NCI-H524 (cell line): ENCODE results near the gene GOPC.
"Not testable (repeated sequence)": the region's sequence is repeated elsewhere in the genome, so short reads cannot be mapped to it uniquely, and the experiment has no call there.

Experiments
- DNase-seq, 2 experiments: peaks; one replicate each; lab custom pipeline; 2025; lab: John Stamatoyannopoulos, UW

GOPC gene

DNA sequence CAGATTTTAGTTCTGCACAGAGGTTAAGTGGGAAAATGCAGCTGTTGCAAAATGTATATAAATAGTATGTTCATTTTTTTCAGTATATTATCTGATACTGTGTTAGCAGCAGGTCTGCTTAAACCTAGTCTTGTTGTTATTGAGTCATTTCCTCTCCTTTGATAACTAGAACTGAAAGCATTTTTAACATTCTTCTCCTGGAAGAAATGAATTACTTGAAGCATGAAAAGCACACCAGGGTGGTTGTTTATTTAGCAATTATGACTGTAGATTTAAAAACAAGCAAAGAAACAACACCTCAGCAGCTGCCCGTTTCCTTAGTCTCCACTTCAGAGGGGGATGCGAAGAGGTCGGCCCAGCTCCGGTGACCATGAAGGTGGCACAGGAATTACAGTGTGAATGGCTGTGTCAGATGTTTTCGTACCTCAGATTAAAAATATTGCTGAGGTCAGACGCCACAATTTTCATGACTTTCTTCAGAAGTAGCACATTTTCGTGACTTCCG lies 53.5 kb downstream of the GOPC start:
- DNase-seq: no peak

DNA sequence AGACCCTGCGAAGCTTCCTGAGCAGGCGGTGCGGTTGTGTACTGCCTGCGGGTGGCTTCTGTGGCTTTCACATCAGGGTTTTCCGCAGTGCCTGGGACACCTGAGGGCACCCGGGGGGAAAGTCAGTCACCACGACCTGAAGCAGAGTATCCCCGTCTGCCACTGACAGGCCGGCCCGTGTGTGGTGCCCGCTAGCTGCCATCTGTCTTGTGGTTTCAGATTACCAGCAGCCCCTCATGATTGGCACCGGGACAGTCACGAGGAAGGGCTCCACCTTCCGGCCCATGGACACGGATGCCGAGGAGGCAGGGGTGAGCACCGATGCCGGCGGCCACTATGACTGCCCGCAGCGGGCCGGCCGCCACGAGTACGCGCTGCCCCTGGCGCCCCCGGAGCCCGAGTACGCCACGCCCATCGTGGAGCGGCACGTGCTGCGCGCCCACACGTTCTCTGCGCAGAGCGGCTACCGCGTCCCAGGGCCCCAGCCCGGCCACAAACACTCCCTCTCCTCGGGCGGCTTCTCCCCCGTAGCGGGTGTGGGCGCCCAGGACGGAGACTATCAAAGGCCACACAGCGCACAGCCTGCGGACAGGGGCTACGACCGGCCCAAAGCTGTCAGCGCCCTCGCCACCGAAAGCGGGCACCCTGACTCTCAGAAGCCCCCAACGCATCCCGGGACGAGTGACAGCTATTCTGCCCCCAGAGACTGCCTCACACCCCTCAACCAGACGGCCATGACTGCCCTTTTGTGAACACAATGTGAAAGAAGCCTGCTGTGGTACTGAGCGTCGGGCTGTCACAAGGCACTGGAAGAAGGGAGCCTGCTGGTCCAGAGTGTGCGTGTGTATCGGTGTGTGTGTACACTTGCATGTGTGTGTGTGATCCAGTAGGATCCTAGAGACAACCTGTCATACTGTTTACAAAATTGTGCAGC lies 54.4 kb downstream of the GOPC start:
- peak; percentile 84 to 96 for DNase-seq

DNA sequence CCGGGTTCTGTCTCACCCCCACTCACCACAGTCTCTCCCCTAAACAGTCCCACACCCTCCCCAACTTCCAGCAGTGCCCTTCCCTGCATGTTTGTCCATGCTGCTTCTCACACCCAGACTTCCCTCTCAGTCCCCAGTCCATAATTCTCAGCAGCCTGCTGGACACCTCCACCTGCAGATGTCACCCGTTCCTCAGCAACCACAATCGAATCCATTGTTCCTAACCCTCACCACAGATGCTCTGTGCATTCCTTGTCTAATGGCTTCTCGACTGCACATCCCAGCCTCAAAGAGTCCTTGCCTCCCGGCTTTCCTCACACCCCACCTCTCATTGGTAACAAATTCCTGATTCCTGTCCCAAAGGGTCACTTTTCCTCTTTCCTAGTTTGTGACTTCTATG lies 55.6 kb downstream of the GOPC start:
- DNase-seq: peak in 1 of 2 experiments; percentile 62

DNA sequence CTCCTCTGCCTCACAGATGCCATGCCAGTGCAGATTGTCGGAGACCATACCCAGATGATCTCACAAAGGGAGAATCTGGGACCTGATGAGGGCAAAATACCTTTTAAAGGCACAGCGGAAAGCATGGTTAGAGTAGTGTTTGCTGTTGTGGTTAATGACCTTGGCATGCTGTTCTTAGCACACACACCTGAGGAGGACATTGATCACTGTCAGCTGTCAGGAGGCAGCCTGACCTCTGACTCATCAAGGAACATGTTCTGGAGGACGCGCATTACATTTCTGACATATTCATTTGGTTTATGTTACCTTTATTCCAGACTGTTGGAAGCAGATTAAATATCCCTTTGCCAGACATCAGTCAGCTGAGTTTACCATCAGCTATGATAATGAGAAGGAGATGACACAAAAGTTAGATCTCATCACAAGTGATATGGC lies 57.1 kb downstream of the GOPC start:
- no peak for DNase-seq

DNA sequence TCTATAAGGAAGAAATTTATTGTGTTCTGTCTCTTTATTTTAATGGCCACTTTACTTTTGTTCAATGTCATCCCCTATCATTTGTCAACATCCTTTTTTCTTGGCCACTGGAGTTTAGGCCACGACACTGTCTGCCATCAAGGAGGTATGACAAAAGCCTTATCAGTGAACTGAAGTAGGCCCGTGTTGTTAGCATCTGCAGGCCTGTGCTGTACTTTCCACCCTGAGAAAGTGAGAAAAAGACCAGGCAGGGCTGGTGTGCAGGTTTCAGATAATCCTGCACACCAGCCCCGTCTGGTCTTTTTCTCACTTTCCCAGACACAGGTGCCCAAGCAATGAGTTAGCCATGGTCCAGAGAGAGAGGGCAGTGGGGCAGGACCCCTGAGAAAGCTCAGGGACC lies 57.6 kb downstream of the GOPC start:
- DNase-seq: no peak

DNA sequence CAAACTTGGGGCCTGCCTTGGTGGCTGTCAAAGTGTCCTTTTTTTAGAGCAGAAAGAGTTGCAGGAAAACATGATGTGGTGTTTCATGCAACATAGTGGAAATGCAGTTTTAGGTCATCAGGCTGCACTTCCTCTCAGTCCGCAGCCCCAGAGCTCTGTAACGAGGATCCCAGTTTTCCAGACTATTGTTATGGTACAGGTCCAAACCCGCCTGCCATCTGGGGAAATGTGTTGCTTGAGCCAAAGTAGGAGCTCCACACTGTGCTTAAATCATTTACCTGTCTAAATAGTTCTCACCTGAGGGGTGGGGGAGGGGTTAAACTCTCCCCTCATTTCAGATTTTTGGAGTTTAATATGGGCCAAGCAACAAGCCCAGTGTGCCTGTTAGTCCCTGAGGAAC lies 59.8 kb downstream of the GOPC start:
- DNase-seq: no peak

DNA sequence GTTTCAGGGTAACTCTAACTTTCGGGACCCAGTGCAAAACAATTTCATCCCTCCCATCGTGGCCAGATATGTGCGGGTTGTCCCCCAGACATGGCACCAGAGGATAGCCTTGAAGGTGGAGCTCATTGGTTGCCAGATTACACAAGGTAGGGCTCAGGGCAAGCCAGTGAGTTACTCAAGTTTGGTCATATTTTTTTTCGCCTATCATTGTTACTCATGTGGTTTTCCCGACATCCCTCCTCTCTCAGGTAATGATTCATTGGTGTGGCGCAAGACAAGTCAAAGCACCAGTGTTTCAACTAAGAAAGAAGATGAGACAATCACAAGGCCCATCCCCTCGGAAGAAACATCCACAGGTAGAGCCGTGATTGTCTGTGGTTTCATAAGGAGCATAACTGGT lies 61.6 kb downstream of the GOPC start:
- no peak for DNase-seq

DNA sequence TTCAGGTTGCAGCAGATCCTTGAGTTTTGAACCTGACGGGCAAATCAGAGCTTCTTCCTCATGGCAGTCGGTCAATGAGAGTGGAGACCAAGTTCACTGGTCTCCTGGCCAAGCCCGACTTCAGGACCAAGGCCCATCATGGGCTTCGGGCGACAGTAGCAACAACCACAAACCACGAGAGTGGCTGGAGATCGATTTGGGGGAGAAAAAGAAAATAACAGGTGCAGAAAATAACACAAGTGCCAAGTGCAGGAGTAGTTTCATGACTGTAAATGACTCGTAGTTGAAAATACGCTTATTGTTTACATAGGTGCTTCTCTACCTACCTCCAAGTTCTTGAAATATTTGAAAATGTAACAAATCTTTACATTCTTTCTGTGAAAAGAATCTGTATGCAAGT lies 63.7 kb downstream of the GOPC start:
- DNase-seq: no peak

DNA sequence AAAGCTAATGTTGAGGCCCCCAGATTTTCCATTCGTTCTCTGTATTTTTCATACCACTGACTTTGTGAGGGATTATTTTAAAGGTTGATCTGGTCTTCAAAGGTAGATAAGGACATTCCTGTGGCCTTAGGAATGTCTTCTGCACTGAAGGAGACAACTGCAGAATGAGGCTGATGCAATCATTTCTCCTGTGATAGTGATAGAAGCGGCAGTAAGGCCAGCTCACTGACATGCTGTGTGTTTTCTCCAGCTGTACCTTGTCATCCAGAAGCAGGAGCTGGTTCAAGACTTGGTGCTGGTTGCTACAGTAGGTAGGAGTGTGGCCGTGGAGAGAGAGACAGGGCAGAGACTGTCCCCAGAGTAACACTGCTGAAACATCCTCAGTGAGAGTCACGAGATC lies 66.0 kb downstream of the GOPC start:
- no peak for DNase-seq

DNA sequence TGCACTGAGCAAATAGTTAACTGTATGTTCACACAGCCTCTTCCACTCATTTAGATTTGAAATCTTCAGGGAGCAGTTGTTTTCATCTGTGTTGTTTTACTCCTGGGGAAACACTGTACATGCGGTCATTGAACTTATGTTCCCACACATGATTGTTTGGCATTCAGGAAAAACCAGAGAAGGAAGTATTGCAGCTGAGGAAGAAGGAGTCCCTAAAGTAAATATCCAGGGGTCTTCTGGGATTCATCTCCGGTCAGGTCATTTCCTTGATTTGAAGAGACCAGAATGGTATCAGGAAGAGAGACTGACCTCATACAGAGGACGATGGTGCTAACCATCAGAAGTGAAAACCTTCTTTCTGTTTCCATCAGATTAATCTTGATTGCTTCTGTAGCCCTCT lies 67.3 kb downstream of the GOPC start:
- no peak for DNase-seq

DNA sequence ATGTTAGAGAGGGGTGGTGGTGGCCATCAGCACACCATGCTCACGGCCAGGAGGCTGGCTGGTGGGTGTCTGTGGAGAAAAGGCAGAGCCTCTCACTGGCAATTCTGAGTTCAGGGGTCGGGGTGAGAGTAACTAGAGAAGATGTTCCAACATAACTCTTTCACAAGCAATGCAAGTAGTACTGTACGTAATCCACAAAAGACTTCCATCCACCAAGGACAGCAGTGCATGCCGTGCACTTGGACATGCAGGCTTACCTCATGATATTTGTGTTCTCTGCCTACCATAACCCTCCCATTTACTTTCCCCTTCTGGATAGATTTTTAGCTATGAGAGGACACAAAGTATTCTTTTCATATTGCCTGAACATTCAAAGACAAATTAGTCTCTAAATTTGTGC lies 68.5 kb downstream of the GOPC start:
- no peak for DNase-seq

DNA sequence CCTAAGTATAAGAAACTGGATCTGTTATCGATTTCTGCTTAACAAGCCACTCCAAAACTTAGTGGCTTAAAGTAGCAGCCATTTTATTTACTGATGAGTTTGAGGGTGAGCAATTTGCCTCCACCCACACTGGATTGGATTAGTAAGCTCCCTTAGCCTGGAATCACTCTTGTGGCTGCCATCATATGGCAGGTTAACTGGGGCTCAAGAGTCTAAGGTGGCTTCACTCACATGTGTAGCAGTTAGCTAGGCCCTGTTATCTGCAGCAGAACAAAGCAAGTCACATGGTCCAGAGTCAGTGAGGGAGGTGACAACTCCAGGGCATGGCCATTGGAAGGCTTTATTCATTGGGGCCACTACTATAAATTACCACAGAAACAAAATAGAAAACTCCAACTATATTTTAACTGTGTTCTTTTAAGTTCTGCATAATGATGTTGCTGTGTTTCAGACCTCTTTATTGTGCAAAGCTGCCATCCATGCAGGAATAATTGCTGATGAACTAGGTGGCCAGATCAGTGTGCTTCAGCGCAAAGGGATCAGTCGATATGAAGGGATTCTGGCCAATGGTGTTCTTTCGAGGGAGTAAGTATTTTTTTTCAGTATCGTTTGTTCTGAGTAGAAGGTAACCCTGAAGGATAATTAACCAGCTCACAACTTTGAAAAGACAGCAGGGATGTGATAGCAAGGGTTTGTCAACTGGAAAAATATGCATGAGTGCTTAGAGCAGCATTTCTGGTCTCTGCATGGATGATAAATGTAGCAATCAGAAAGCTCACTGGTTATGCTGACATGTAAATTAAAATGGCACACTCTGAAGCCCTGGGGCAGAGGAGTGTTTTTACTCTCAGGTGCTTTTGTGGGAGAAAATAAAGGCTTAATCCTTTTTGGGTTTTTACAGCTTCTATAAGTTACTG lies 70.2 kb downstream of the GOPC start:
- DNase-seq: peak in 1 of 2 experiments; percentile 44

DNA sequence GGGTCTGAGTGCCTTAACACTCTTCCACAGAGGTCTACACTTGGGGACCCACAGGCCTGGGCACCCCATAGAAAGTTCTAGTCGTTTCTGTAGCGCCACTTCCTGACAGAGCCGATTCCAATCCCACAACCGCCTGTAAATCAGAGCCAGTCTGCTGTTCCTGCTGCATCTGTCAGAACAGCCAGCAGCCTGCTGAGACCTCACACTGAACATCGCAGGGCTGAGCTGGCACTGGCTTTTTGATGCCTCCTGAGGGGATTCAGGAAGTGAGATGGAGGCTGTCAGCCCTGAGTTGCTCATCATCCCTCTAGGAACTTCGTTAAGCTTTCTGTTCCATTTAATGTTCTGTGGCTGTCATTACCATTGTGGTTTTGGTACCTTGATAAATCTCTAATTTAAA lies 71.0 kb downstream of the GOPC start:
- peak in 1 of 2 experiments; percentile 33 for DNase-seq

DNA sequence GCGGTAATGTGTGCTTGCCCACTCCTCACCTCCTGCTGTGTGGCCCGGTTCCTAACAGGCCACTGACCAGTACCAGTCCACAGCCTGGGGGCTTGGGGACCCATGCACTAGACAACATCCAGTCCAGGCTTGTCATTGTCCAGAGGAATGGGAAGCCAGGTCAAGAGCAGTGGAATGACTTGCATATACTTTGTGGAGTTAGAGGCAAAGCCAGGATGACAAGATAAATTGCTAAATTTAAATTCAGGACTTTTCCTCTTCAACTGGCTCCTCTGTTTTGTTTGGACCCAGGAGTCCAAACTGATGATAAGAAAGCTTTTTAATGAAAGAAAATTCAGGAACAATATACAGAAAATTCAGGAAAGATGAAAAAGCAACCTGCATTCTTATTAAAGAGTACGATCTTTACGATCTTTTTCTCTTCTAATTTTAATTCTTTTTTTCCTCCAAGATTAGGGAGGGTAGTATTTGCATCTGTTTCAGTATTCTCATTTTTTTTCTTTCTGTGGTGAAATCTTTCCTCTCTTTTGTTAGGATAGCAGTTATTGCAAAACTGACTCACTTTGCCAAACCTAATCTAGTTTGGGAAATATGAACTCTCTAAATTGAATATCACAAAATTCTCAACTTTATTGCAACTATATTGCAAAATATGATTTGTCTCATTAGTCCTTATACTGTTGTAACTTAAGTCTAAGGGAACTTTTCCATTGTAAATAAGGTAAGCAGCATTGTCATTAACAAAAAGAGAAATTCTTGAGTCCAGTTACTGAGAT lies 71.7 kb downstream of the GOPC start:
- no peak for DNase-seq

DNA sequence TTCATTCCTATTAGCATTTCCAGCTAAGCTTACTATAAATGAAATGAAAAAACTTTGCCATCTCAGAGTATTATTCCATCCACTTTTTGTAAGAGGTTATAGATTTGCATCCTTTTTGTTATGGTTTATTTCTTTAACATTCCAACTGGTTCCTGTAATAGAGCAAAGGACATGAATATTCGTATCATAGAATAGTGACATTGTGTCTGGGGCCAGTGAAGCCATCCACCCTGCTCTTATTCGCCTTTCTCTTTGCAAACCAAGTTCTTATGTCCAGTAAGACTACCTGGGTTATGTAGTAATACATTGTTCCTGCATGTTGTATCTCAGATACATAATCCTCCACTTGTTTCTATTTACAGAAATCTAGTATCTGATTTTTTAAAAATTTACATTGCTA lies 76.7 kb downstream of the GOPC start:
- DNase-seq: no peak

DNA sequence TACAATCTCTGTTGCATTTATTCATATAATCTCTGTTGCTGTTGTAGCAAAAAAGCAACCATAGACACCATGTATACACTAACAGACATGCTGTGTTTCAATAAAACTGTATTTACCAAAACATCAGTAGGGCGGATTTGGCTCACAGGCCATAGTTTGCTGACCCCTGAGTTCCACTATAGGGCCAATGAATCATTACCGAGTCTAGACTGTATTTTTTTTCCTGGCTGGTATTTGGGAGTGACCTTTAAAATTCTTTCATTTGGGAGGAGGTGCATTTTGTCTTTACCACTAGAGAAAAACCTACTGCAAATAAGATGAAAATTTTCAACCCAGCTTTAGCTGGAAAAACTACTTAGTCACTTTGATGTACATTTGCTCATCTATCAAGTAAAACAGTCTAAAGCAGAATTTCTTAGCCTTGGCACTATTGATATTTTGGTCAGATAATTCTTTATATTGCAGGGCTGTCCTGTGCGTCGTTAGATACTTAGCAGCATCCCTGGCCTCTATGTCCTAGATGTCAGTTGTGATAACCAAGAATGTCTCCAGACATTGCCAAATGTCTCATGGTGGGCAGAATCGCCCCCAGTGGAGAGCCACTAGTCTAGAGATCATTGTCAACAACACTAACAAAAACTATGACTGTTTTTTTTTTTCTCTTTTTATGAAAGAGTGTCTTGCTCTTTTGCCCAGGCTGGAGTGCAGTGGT lies 80.4 kb downstream of the GOPC start:
- DNase-seq: no peak

DNA sequence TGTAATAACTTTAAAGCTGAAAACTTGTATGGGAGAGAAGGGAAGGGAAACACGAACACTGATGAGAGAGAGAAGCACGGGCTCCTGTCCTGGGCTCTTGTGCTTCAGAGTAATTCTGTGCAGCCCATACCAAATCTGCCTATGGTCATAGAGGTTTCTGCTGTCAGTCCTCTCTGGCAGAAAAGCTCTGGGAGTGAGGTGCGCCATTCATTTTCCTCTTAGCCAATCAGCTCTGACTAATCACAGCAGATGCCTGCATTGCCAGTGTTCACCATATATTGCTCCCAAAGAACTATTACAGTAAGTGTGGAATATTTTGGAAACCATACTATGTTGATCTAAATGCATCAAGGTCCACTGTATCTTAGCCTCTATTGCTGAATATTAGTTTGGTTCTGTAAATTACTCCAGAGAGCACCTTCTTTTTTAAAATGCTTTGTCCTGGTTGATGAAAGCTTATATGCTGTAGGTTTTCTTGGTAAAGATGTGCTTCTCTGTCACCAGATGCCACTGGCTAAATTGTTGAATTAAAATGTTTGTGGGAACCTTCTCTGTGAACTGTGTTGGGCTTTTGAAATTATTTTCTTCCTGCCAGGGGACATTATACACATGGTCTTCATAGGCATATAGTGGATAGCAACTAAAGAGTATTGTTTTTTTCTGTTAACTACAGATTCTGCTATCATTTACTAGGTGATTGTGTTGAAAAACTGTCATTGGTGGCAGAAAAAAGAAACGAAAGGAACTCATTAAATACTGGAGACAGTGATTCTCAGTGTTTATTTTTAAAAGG lies 81.5 kb downstream of the GOPC start:
- DNase-seq: no peak

DNA sequence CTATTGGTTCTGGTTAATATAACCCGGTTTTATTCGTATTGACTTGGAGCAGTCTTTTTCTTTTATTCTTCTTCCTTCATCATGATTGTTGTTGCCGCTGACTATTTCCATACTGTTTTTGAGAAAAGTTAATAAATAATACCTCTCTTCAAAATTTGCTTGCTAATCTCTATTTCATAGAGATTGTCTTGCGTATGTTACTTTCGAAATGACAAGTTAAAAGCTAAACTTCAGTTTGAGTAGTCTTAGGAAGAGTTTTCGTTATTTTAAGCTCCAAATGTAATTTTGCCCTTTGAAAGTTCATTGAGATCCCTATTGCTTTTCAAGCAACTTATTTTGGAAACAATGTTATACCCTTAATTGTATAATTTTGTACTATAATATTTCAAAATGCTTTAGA lies 83.4 kb downstream of the GOPC start:
- DNase-seq: no peak

DNA sequence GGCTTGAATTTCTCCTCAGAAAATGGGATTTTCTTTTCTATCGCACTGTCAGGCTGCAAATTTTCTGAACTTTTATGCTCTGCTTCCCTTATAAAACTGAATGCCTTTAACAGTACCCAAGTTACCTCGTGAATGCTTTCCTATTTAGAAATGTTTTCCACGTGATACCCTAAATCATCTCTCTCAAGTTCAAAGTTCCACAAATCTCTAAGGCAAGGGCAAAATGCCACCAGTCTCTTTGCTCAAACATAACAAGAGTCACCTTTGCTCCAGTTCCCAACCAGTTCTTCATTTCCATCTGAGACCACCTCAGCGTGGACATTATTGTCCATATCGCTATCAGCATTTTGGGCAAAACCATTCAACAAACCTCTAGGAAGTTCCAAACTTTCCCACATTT lies 84.3 kb downstream of the GOPC start:
- DNase-seq: not testable (repeated sequence)

DNA sequence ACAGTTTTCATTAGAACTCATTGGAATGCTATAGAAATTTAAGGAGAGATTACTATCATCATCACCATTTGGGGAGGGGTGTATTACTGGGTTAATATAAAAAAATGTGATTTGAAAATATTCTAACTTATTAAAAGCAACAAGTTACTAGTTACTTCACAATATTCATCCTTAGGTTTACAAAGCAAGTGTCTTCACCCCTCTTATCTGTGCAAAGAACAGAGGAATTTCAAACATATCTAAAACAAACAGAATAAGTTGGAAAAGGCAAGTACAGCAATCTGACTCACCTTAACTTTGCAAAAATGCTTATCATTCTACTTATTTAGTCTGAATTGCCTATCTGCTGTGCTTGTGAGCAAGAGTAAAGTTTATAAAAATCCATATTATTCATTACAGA lies 87.0 kb downstream of the GOPC start:
- no peak for DNase-seq
